GM12878 (cell line): ENCODE data around the gene MRPL20.

Experiments
- EGR1 ChIP-seq, 2 experiments: IDR thresholded peaks; 1 replicate in 1 of 2; 2 replicates in 1 of 2; pipeline ENCODE4 v1.6.1; 2011 to 2012; ENCODE audit warnings: low read depth in 2 of 2, low read length in 2 of 2, borderline replicate concordance in 1 of 2, mild to moderate bottlenecking in 1 of 2, moderate library complexity in 1 of 2
- ETV6 ChIP-seq, 2 experiments: fragments of 450-650 bp in 1 of 2; IDR thresholded peaks in 1 of 2; conservative IDR thresholded peaks in 1 of 2; 2 replicates each; pipeline ENCODE4 v1.6.1; 2014; ENCODE audit warnings: antibody characterized with exemption in 1 of 2, borderline replicate concordance in 1 of 2, low read depth in 1 of 2, mild to moderate bottlenecking in 1 of 2, moderate library complexity in 1 of 2
- HDAC6 ChIP-seq: fragments of 200-600 bp; sonication (generic); IDR thresholded peaks from one replicate; pipeline ENCODE4 v1.8.0; 2017; ENCODE audit warnings: antibody characterized with exemption; ENCODE audit not compliant: unreplicated experiment
- TAF1 ChIP-seq: IDR thresholded peaks from 2 replicates; pipeline ENCODE4 v1.6.1; 2011; ENCODE audit warnings: mild to moderate bottlenecking, low read depth, low read length, borderline replicate concordance
- ZNF384 ChIP-seq: IDR thresholded peaks from 2 replicates; pipeline ENCODE4 v1.6.1; 2012; ENCODE audit warnings: low read depth, mild to moderate bottlenecking, low read length, improper control_type of control experiment, borderline replicate concordance
- TF ChIP-seq, protein P1 (sequence below), 3 experiments: IDR thresholded peaks in 2 of 3; conservative IDR thresholded peaks in 1 of 3; 2 replicates each; pipeline ENCODE4 v1.5.1; 2011; ENCODE audit warnings: low read depth in 3 of 3, low read length in 3 of 3, mild to moderate bottlenecking in 3 of 3, control low read depth in 2 of 3, moderate library complexity in 2 of 3, inconsistent platforms in 1 of 3, mixed read lengths in 1 of 3; ENCODE audit not compliant: control insufficient read depth in 2 of 3, insufficient read depth in 1 of 3; ENCODE audit errors: extremely low read depth in 1 of 3

DNA sequence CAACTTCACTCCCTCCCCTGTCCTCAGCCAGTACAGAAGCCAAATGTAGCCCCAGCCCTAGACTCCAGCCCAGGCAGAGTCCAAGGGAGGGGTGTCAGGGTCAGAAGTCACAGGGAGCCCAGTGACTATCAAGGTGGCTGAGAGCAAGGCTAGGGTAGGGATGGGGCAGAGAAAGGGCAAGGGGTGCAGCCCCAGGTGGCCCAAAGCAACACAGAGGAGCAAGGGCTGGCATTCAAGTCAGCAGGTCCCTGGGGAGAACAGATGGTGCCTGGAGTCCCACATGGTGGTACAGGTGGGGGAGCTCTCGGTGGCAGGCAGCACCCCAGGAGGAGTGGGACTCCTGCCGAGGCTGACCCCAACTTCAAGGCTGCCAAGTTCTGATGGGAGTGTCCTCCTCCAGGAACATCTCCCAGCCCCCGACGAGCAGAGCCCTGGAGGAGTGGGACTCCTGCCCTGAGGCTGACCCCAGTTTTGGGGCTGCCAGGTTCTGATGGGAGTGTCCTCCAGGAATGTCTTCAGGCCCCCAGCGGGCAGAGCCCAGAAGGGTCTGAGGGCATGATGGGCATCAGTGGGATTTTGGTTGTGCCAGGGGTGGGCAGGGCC, 54.2 kb downstream of the MRPL20 start:
- TF ChIP-seq EGR1 (IDR thresholded peaks at IDR 0.05; ENCODE audit: borderline replicate concordance in 1 of 2, low read depth in 2 of 2, low read length in 2 of 2) (no peak), HDAC6 (no peak), ETV6 (conservative IDR thresholded peaks at IDR 0.05 in 1 of 2, IDR thresholded peaks at IDR 0.05 in 1 of 2; ENCODE audit: borderline replicate concordance in 1 of 2, low read depth in 1 of 2) (no peak), ZNF384 (no peak), TAF1 (no peak)
- TF ChIP-seq, protein P1, sequence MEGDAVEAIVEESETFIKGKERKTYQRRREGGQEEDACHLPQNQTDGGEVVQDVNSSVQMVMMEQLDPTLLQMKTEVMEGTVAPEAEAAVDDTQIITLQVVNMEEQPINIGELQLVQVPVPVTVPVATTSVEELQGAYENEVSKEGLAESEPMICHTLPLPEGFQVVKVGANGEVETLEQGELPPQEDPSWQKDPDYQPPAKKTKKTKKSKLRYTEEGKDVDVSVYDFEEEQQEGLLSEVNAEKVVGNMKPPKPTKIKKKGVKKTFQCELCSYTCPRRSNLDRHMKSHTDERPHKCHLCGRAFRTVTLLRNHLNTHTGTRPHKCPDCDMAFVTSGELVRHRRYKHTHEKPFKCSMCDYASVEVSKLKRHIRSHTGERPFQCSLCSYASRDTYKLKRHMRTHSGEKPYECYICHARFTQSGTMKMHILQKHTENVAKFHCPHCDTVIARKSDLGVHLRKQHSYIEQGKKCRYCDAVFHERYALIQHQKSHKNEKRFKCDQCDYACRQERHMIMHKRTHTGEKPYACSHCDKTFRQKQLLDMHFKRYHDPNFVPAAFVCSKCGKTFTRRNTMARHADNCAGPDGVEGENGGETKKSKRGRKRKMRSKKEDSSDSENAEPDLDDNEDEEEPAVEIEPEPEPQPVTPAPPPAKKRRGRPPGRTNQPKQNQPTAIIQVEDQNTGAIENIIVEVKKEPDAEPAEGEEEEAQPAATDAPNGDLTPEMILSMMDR (IDR thresholded peaks at IDR 0.05 in 2 of 3, conservative IDR thresholded peaks at IDR 0.05 in 1 of 3; ENCODE audit: control insufficient read depth in 2 of 3, extremely low read depth in 1 of 3, insufficient read depth in 1 of 3, low read depth in 3 of 3, low read length in 3 of 3), result no peak
